Hematopoietic multipotent progenitor cell (in vitro differentiated cells): ENCODE measurements around the gene GLIS1. TPM values are rescaled to one million over a fixed set of nuclear protein-coding genes. Genes with fewer than 3 reads are reported as not detected.
"Not testable (repeated sequence)": the region's sequence is repeated elsewhere in the genome, so short reads cannot be mapped to it uniquely, and the experiment has no call there.

Experiments
- DNase-seq, 3 donors: peaks; one replicate each; pipeline ENCODE4 v3.0.0-alpha.2; 2011 to 2015; ENCODE audit warnings: low read depth in 2 of 3, low spot score in 2 of 3
- total RNA-seq: library from RNA; depleted of rRNA; stranded (reverse); fragments of >200 nt; gene quantifications from one replicate; pipeline ENCODE4 v1.2.3, GENCODE V29; 2012

The GLIS1 gene
- total RNA-seq, 1 donor: not detected

- no peak for DNase-seq
These were observed 165.4 kb downstream of the GLIS1 start for GRCh38 chr1:53573522-53573921.

GRCh38 chr1:53572815-53573173, 166.2 kb downstream of the GLIS1 start:
- DNase-seq: no peak

- DNase-seq: no peak
These were observed 166.7 kb downstream of the GLIS1 start for GRCh38 chr1:53572065-53572814.

- peak in 2 of 3 donors; percentile 92 to 94 for DNase-seq
These were observed 170.4 kb downstream of the GLIS1 start for GRCh38 chr1:53568540-53568939.

GRCh38 chr1:53567851-53568250, 171.1 kb downstream of the GLIS1 start:
- no peak for DNase-seq

- DNase-seq: no peak
These were observed 171.5 kb downstream of the GLIS1 start for GRCh38 chr1:53567450-53567849.

GRCh38 chr1:53563611-53564010, 175.4 kb downstream of the GLIS1 start:
- DNase-seq: no peak

- DNase-seq: no peak
These were observed 176.0 kb downstream of the GLIS1 start for GRCh38 chr1:53562981-53563379.

GRCh38 chr1:53562291-53562980, 176.5 kb downstream of the GLIS1 start:
- DNase-seq: no peak

- DNase-seq: no peak
These were observed 177.4 kb downstream of the GLIS1 start for GRCh38 chr1:53561503-53562105.

GRCh38 chr1:53560581-53561502, 178.1 kb downstream of the GLIS1 start:
- DNase-seq: no peak

GRCh38 chr1:53559854-53560580, 178.9 kb downstream of the GLIS1 start:
- DNase-seq: no peak

GRCh38 chr1:53559391-53559815, 179.6 kb downstream of the GLIS1 start:
- no peak for DNase-seq

GRCh38 chr1:53558739-53559315, 180.1 kb downstream of the GLIS1 start:
- DNase-seq: no peak

- DNase-seq: no peak
These were observed 180.9 kb downstream of the GLIS1 start for GRCh38 chr1:53557830-53558738.

GRCh38 chr1:53557369-53557768, 181.6 kb downstream of the GLIS1 start:
- no peak for DNase-seq

GRCh38 chr1:53556657-53557227, 182.2 kb downstream of the GLIS1 start:
- DNase-seq: no peak

- not testable (repeated sequence) for DNase-seq
These were observed 183.2 kb downstream of the GLIS1 start for GRCh38 chr1:53555620-53556326.
